ENCODE results near the gene HAVCR1.

The HAVCR1 gene

GRCh38 chr5:156984064-156984463 lies 74.9 kb downstream of the HAVCR1 start:
- no peak for DNase-seq

GRCh38 chr5:156981481-156981880 lies 77.4 kb downstream of the HAVCR1 start:
- no peak for DNase-seq

Measured in NCI-H1694 (cell line).